Measurements from ENCODE around the gene CCNE1. TPM values are rescaled to one million over a fixed set of nuclear protein-coding genes. Genes with fewer than 3 reads are reported as not detected.

Gene CCNE1
- total and polyA plus RNA-seq, 7 donors: 0.97 to 6.7 (median 2.0) TPM

DNA sequence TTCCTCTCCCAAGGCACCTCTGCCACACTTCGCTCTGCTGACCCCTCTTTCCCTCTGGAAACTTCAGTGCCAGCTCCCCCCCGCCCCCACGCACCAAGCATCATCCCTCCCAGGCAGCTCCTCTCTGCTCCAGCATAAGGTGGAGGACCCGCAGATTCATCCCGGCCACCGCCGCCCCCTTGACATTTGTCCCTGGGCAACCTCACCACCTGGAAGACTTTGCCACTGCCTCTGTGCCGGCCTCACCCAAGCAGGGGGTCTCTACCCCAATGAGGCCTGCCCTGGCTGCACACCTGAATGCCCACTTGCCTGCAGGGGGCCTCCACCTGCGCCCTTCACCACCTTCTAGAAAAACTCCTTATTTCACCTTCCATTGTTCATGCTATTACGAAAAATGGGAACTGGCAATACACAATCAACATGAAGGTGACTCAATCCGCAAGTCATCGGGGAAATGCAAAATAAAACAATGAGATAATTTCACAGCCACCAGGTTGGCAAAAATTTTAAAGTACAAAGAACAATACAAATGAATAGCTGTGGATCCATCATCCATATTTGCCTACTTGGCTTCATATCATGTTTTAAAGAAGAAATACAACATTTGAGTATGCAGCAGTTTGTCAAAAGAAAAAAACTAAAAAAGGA is 21.9 kb downstream of the CCNE1 start:
- Histone ChIP-seq H3K4me1 (no peaks in the 10 kb centered on the region), H3K27ac (no peak overlapping the region), H3K27me3 (ENCODE audit: insufficient read depth in 3 of 3, low read length in 2 of 3) (peaks cover 0 to 2% (median 0%) of the 10 kb centered on the region in 3 donors), H3K4me3 (no peak overlapping the region), H3K9me3 (no peaks in the 10 kb centered on the region), H3K36me3 (ENCODE audit: insufficient read depth in 1 of 2, low read depth in 1 of 2) (no peaks in the 10 kb centered on the region)
- TF ChIP-seq, protein P1, sequence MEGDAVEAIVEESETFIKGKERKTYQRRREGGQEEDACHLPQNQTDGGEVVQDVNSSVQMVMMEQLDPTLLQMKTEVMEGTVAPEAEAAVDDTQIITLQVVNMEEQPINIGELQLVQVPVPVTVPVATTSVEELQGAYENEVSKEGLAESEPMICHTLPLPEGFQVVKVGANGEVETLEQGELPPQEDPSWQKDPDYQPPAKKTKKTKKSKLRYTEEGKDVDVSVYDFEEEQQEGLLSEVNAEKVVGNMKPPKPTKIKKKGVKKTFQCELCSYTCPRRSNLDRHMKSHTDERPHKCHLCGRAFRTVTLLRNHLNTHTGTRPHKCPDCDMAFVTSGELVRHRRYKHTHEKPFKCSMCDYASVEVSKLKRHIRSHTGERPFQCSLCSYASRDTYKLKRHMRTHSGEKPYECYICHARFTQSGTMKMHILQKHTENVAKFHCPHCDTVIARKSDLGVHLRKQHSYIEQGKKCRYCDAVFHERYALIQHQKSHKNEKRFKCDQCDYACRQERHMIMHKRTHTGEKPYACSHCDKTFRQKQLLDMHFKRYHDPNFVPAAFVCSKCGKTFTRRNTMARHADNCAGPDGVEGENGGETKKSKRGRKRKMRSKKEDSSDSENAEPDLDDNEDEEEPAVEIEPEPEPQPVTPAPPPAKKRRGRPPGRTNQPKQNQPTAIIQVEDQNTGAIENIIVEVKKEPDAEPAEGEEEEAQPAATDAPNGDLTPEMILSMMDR (IDR thresholded peaks at IDR 0.05): no peak
- ATAC-seq: no peak
- DNase-seq: peak in 1 of 2 donors; percentile 5
- intact Hi-C loops (cut with DNase I): no loop called here
- 84 to 89% (median 87%) methylated on average over 12 of the region's 12 CpGs for WGBS, 3 donors

GRCh38 chr19:29834991-29835846 is 23.4 kb downstream of the CCNE1 start:
- no peaks in the 10 kb centered on the region for H3K4me1 ChIP-seq
- no peaks in the 10 kb centered on the region for H3K36me3 ChIP-seq (ENCODE audit: insufficient read depth in 1 of 2, low read depth in 1 of 2)
- H3K4me3 ChIP-seq: no peak overlapping the region
- DNase-seq (peak in 1 of 2 donors; percentile 5), ATAC-seq (no peak)
- intact Hi-C loops (cut with DNase I): no loop called here
- no peaks in the 10 kb centered on the region for H3K9me3 ChIP-seq
- TF ChIP-seq, protein P1 (IDR thresholded peaks at IDR 0.05): no peak
- H3K27ac ChIP-seq: no peak overlapping the region
- peaks cover 0 to 7% (median 2%) of the 10 kb centered on the region in 3 donors for H3K27me3 ChIP-seq (ENCODE audit: insufficient read depth in 3 of 3, low read length in 2 of 3)
- 81 to 85% (median 81%) methylated on average over 17 of the region's 17 CpGs for WGBS, 3 donors

- H3K27me3 ChIP-seq (ENCODE audit: insufficient read depth in 3 of 3, low read length in 2 of 3): peaks cover 0 to 15% (median 2%) of the 10 kb centered on the region in 3 donors
- no peaks in the 10 kb centered on the region for H3K36me3 ChIP-seq (ENCODE audit: insufficient read depth in 1 of 2, low read depth in 1 of 2)
- H3K4me1 ChIP-seq: no peaks in the 10 kb centered on the region
- H3K4me3 ChIP-seq: no peak overlapping the region
- TF ChIP-seq, protein P1 (IDR thresholded peaks at IDR 0.05): no peak
- H3K9me3 ChIP-seq: no peaks in the 10 kb centered on the region
- 84 to 88% (median 85%) methylated on average over 5 of the region's 5 CpGs for WGBS, 3 donors
- DNase-seq (peak in 1 of 2 donors; percentile 35), ATAC-seq (no peak)
- intact Hi-C loops (cut with DNase I): no loop called here
- no peak overlapping the region for H3K27ac ChIP-seq
These were observed 24.6 kb downstream of the CCNE1 start for GRCh38 chr19:29836409-29836825.

DNA sequence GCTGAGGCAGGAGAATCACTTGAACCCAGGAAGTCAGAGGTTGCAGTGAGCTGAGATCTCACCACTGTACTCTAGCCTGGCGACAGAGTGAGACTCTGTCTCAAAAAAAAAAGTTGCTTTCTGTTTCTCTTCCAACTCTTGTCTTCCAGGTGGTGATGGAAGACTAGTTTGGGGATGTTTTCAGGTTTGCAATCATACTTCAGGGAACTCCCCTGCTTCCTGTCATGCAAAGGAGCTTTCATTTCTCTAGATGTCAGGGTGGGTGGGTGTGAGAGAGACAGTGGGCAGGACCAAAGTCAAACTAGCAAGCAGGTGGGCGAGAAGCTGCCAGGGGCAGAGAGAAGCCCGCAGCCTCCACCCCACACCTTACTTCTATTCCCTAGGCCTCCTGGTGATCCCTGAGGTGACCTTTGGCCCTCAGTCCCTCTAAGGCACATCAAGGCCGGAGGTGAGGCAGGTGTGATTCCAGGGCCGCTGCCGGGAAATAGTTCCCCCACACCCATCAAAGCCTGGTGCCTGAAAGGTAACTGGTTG is 25.7 kb downstream of the CCNE1 start:
- no peaks in the 10 kb centered on the region for H3K4me1 ChIP-seq
- intact Hi-C loops (cut with DNase I): no loop called here
- no peak for ATAC-seq
- peaks cover 0 to 15% (median 0%) of the 10 kb centered on the region in 3 donors for H3K27me3 ChIP-seq (ENCODE audit: insufficient read depth in 3 of 3, low read length in 2 of 3)
- TF ChIP-seq, protein P1 (IDR thresholded peaks at IDR 0.05): no peak
- H3K36me3 ChIP-seq (ENCODE audit: insufficient read depth in 1 of 2, low read depth in 1 of 2): no peaks in the 10 kb centered on the region
- peak in 1 of 2 donors; percentile 30 for DNase-seq
- H3K27ac ChIP-seq: no peak overlapping the region
- WGBS, 3 donors: 78 to 84% (median 79%) methylated on average over 6 of the region's 6 CpGs
- no peaks in the 10 kb centered on the region for H3K9me3 ChIP-seq
- no peak overlapping the region for H3K4me3 ChIP-seq
